K562 (cell line): ENCODE measurements around the gene CASTOR1. TPM values are rescaled to one million over a fixed set of nuclear protein-coding genes. Genes with fewer than 3 reads are reported as not detected.

Source experiments
- ATF6 ChIP-seq: sonication (generic); formaldehyde crosslinking; IDR thresholded peaks from 2 replicates; pipeline ENCODE4 v1.4.0; 2020; ENCODE audit warnings: mild to moderate bottlenecking, missing genetic modification reagents
- CEBPG ChIP-seq, 3 experiments: fragments of 200-800 bp in 1 of 3; sonication (Bioruptor generic) in 1 of 3; sonication (generic) in 1 of 3; formaldehyde crosslinking in 1 of 3; IDR thresholded peaks in 2 of 3; conservative IDR thresholded peaks in 1 of 3; 2 replicates each; pipeline versions ENCODE4 v1.6.1 to v1.8.0; 2016 to 2022; ENCODE audit warnings: missing compliant biosample characterization in 2 of 3, missing genetic modification characterization in 2 of 3, mild to moderate bottlenecking in 1 of 3, missing genetic modification reagents in 1 of 3
- ETV6 ChIP-seq, 3 experiments: fragments of 150-350 bp in 1 of 3; sonication (generic) in 1 of 3; formaldehyde crosslinking in 1 of 3; IDR thresholded peaks; 2 replicates each; pipeline versions ENCODE4 v1.6.1 to v1.8.0; 2014 to 2022; ENCODE audit warnings: borderline replicate concordance in 2 of 3, low read depth in 2 of 3, antibody characterized with exemption in 1 of 3, low read length in 1 of 3, mild to moderate bottlenecking in 1 of 3, missing genetic modification reagents in 1 of 3
- PCBP1 ChIP-seq: fragments of 200-400 bp; formaldehyde crosslinking; IDR thresholded peaks from 2 replicates; pipeline ENCODE4 v1.6.1; 2018; ENCODE audit warnings: mild to moderate bottlenecking, low read depth, low read length; ENCODE audit not compliant: poor library complexity, severe bottlenecking
- polyA plus RNA-seq, 8 experiments: library from polyadenylated mRNA; depleted of rRNA in 4 of 8; stranded (reverse) in 5 of 8; unstranded in 3 of 8; fragments of >200 nt; fragmentation: Nextera tagmentation in 2 of 8; fragmentation: Illumina TruSeq in 1 of 8; extraction: Ambion mirVana in 2 of 8; extraction: Trizol in 1 of 8; gene quantifications; 2 replicates each; pipeline versions ENCODE4 v1.2.1 to v1.2.3, GENCODE V29; 2011 to 2014; ENCODE audit warnings: inconsistent platforms in 1 of 8, missing spikeins in 1 of 8
- total RNA-seq, 7 experiments: library from RNA; depleted of rRNA in 6 of 7; stranded (reverse); fragments of >200 nt in 6 of 7; fragmentation: Illumina TruSeq in 2 of 7; extraction: Trizol in 2 of 7; gene quantifications; 2 replicates each; pipeline versions ENCODE4 v1.2.1 to v1.2.3, GENCODE V29; 2011 to 2021; ENCODE audit warnings: low replicate concordance in 1 of 7
- TF ChIP-seq, protein P1 (sequence below), 2 experiments: fragments of 450-650 bp; IDR thresholded peaks; 2 replicates each; pipeline ENCODE4 v1.6.1; 2016; ENCODE audit warnings: mild to moderate bottlenecking in 2 of 2, borderline replicate concordance in 1 of 2, low read depth in 1 of 2, moderate library complexity in 1 of 2
- TF ChIP-seq, protein P2 (sequence below), 2 experiments: fragments of 450-650 bp; formaldehyde crosslinking in 1 of 2; IDR thresholded peaks; 2 replicates each; pipeline versions ENCODE4 v1.4.0 to v1.6.1; 2014 to 2020; ENCODE audit warnings: mild to moderate bottlenecking in 2 of 2, borderline replicate concordance in 1 of 2, low read depth in 1 of 2

The CASTOR1 gene
- total and polyA plus RNA-seq, 9 of the 15 experiments (the other 6 are each of a cell fraction or from before 2014, with no cell fraction given): 0.35 to 2.6 (median 1.1) TPM

GRCh38 chr22:30262112-30262511 lies 27.2 kb downstream of the CASTOR1 start (continued):
- TF ChIP-seq, protein P1, sequence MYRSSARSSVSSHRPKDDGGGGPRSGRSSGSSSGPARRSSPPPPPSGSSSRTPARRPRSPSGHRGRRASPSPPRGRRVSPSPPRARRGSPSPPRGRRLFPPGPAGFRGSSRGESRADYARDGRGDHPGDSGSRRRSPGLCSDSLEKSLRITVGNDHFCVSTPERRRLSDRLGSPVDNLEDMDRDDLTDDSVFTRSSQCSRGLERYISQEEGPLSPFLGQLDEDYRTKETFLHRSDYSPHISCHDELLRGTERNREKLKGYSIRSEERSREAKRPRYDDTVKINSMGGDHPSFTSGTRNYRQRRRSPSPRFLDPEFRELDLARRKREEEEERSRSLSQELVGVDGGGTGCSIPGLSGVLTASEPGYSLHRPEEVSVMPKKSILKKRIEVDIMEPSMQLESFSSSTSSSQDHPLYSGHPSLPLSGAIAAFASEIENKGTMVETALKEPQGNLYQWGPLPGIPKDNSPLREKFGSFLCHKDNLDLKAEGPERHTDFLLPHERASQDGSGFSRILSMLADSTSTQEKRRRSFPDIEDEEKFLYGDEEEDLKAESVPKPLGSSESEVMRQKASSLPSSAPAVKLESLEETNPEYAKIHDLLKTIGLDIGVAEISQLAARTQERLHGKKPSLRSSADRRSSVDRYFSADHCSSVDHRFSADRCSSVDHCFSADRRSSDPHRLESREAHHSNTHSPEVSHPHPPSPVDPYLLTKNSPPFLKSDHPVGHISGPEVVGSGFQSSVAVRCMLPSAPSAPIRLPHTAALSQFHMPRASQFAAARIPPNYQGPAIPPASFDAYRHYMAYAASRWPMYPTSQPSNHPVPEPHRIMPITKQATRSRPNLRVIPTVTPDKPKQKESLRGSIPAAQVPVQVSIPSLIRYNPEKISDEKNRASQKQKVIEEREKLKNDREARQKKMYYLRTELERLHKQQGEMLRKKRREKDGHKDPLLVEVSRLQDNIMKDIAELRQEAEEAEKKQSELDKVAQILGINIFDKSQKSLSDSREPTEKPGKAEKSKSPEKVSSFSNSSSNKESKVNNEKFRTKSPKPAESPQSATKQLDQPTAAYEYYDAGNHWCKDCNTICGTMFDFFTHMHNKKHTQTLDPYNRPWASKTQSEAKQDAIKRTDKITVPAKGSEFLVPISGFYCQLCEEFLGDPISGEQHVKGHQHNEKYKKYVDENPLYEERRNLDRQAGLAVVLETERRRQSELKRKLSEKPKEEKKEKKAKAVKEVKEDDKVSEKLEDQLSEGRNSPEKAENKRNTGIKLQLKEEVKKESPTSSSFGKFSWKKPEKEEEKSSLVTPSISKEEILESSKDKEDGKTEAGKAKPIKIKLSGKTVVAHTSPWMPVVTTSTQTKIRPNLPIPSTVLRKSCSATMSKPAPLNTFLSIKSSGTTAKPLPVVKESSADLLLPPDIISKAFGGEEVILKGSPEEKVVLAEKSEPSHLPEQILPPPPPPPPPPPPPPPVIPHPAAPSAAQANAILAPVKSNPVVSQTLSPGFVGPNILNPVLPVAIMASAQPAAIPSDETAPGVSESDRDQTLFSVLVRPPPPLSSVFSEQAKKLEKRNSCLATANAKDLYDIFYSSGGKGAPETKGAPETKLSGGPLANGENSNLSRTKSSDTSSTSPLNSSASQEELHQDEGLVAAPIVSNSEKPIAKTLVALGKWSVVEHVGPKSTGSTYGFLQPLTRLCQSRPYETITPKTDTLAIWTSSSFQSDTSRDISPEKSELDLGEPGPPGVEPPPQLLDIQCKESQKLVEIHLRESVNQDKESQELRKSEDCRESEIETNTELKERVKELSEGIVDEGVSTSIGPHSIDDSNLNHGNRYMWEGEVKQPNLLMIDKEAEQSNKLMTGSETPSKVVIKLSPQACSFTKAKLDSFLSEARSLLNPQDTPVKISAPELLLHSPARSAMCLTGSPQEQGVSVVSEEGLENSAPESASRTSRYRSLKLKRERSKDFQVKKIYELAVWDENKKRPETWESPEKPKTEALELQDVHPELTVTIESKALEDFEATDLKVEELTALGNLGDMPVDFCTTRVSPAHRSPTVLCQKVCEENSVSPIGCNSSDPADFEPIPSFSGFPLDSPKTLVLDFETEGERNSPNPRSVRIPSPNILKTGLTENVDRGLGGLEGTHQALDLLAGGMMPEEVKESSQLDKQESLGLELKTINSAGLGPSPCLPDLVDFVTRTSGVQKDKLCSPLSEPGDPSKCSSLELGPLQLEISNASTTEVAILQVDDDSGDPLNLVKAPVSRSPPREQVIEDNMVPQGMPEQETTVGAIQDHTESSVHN (IDR thresholded peaks at IDR 0.05; ENCODE audit: borderline replicate concordance in 1 of 2, low read depth in 1 of 2): no peak
- TF ChIP-seq, protein P2, sequence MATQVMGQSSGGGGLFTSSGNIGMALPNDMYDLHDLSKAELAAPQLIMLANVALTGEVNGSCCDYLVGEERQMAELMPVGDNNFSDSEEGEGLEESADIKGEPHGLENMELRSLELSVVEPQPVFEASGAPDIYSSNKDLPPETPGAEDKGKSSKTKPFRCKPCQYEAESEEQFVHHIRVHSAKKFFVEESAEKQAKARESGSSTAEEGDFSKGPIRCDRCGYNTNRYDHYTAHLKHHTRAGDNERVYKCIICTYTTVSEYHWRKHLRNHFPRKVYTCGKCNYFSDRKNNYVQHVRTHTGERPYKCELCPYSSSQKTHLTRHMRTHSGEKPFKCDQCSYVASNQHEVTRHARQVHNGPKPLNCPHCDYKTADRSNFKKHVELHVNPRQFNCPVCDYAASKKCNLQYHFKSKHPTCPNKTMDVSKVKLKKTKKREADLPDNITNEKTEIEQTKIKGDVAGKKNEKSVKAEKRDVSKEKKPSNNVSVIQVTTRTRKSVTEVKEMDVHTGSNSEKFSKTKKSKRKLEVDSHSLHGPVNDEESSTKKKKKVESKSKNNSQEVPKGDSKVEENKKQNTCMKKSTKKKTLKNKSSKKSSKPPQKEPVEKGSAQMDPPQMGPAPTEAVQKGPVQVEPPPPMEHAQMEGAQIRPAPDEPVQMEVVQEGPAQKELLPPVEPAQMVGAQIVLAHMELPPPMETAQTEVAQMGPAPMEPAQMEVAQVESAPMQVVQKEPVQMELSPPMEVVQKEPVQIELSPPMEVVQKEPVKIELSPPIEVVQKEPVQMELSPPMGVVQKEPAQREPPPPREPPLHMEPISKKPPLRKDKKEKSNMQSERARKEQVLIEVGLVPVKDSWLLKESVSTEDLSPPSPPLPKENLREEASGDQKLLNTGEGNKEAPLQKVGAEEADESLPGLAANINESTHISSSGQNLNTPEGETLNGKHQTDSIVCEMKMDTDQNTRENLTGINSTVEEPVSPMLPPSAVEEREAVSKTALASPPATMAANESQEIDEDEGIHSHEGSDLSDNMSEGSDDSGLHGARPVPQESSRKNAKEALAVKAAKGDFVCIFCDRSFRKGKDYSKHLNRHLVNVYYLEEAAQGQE (IDR thresholded peaks at IDR 0.05; ENCODE audit: borderline replicate concordance): no peak
- TF ChIP-seq, protein P2 (CRISPR knock-in tag; IDR thresholded peaks at IDR 0.05; ENCODE audit: low read depth): no peak
- no peak for TF ChIP-seq PCBP1
- TF ChIP-seq ETV6 (IDR thresholded peaks at IDR 0.05; ENCODE audit: borderline replicate concordance in 1 of 2, low read depth in 2 of 2, low read length in 1 of 2): no peak
- no peak for TF ChIP-seq ETV6 (CRISPR knock-in tag; IDR thresholded peaks at IDR 0.05; ENCODE audit: borderline replicate concordance)
- no peak for TF ChIP-seq ATF6 (CRISPR knock-in tag)
- TF ChIP-seq CEBPG (CRISPR knock-in tag; IDR thresholded peaks at IDR 0.05): no peak
- no peak for TF ChIP-seq CEBPG (tag; conservative IDR thresholded peaks at IDR 0.05 in 1 of 2, IDR thresholded peaks at IDR 0.05 in 1 of 2)
